LoVo (cell line): ENCODE measurements around the gene COL4A4.

Source experiments
- DNase-seq: peaks from one replicate; pipeline ENCODE4 v3.0.0-alpha.2; 2016; ENCODE audit warnings: low spot score

Gene COL4A4

GRCh38 chr2:227161947-227162346 is 2.1 kb downstream of the COL4A4 start:
- DNase-seq: no peak

- no peak for DNase-seq
Measured at GRCh38 chr2:227160164-227160563, 3.8 kb downstream of the COL4A4 start.

GRCh38 chr2:227154986-227155774 is 8.8 kb downstream of the COL4A4 start:
- DNase-seq: no peak

GRCh38 chr2:227153758-227154486 is 10.1 kb downstream of the COL4A4 start:
- no peak for DNase-seq

GRCh38 chr2:227153307-227153706 is 10.7 kb downstream of the COL4A4 start:
- no peak for DNase-seq

- DNase-seq: no peak
Measured at GRCh38 chr2:227152093-227152766, 11.8 kb downstream of the COL4A4 start.

- DNase-seq: no peak
Measured at GRCh38 chr2:227150222-227150936, 13.6 kb downstream of the COL4A4 start.

GRCh38 chr2:227148106-227148505 is 15.9 kb downstream of the COL4A4 start:
- DNase-seq: no peak

- no peak for DNase-seq
Measured at GRCh38 chr2:227147023-227147422, 17.0 kb downstream of the COL4A4 start.

- DNase-seq: no peak
Measured at GRCh38 chr2:227146456-227146855, 17.5 kb downstream of the COL4A4 start.

GRCh38 chr2:227143895-227144294 is 20.1 kb downstream of the COL4A4 start:
- no peak for DNase-seq

- DNase-seq: no peak
Measured at GRCh38 chr2:227141301-227141700, 22.7 kb downstream of the COL4A4 start.

- DNase-seq: no peak
Measured at GRCh38 chr2:227134591-227134990, 29.4 kb downstream of the COL4A4 start.

GRCh38 chr2:227132986-227133385 is 31.0 kb downstream of the COL4A4 start:
- DNase-seq: no peak

GRCh38 chr2:227130636-227131035 is 33.4 kb downstream of the COL4A4 start:
- no peak for DNase-seq

GRCh38 chr2:227127201-227127600 is 36.8 kb downstream of the COL4A4 start:
- no peak for DNase-seq

- DNase-seq: no peak
Measured at GRCh38 chr2:227125506-227125905, 38.5 kb downstream of the COL4A4 start.

GRCh38 chr2:227124811-227125210 is 39.2 kb downstream of the COL4A4 start:
- DNase-seq: no peak

- DNase-seq: no peak
Measured at GRCh38 chr2:227123697-227124096, 40.3 kb downstream of the COL4A4 start.

GRCh38 chr2:227118353-227118752 is 45.7 kb downstream of the COL4A4 start:
- no peak for DNase-seq

GRCh38 chr2:227117852-227118251 is 46.2 kb downstream of the COL4A4 start:
- DNase-seq: no peak

- no peak for DNase-seq
Measured at GRCh38 chr2:227117027-227117426, 47.0 kb downstream of the COL4A4 start.
